GM23338 (cell line): Measurements from ENCODE around the gene SMIM41.

Experiments used
- CREB1 ChIP-seq: fragments of 250-450 bp; sonication (Bioruptor Pico); IDR thresholded peaks from 2 replicates; pipeline ENCODE4 v1.5.0; 2020; ENCODE audit warnings: low read depth, mild to moderate bottlenecking, moderate library complexity
- ETS1 ChIP-seq: IDR thresholded peaks from 2 replicates; pipeline ENCODE4 v1.6.1; 2016; ENCODE audit warnings: antibody characterized with exemption
- EZH2 ChIP-seq: fragments of 200-600 bp; sonication (generic); IDR thresholded peaks from one replicate; pipeline ENCODE4 v1.8.0; 2017; ENCODE audit warnings: antibody characterized with exemption, mild to moderate bottlenecking, low read depth; ENCODE audit not compliant: unreplicated experiment
- EZH2phosphoT487 ChIP-seq: fragments of 200-600 bp; sonication (generic); IDR thresholded peaks from one replicate; pipeline ENCODE4 v1.8.1; 2018; ENCODE audit warnings: antibody characterized with exemption; ENCODE audit not compliant: unreplicated experiment
- POLR2AphosphoS5 ChIP-seq: IDR thresholded peaks from 2 replicates; pipeline ENCODE4 v1.6.1; 2016; ENCODE audit warnings: antibody characterized with exemption, low read depth
- REST ChIP-seq: IDR thresholded peaks from one replicate; pipeline ENCODE4 v1.6.1; 2018; ENCODE audit warnings: antibody characterized with exemption; ENCODE audit not compliant: unreplicated experiment
- STAT1 ChIP-seq: IDR thresholded peaks from one replicate; pipeline ENCODE4 v1.6.1; 2016; ENCODE audit warnings: antibody characterized with exemption; ENCODE audit not compliant: unreplicated experiment
- ZNF114 ChIP-seq: fragments of 250-450 bp; sonication (Bioruptor Pico); IDR thresholded peaks from 2 replicates; pipeline ENCODE4 v1.5.0; 2020; ENCODE audit warnings: mild to moderate bottlenecking, moderate library complexity
- ZNF331 ChIP-seq: fragments of 250-450 bp; sonication (Bioruptor Pico); IDR thresholded peaks from 2 replicates; pipeline ENCODE4 v1.5.0; 2020; ENCODE audit warnings: low read depth, mild to moderate bottlenecking, moderate library complexity
- TF ChIP-seq, protein P1 (sequence below), 2 experiments: fragments of 200-600 bp in 1 of 2; sonication (generic) in 1 of 2; conservative IDR thresholded peaks; 2 replicates each; pipeline versions ENCODE4 v1.5.1 to v1.6.1; 2016 to 2017; ENCODE audit warnings: antibody characterized with exemption in 2 of 2, low read depth in 2 of 2, mild to moderate bottlenecking in 2 of 2, moderate library complexity in 1 of 2

- TF ChIP-seq POLR2AphosphoS5: no peak
- TF ChIP-seq, protein P1, sequence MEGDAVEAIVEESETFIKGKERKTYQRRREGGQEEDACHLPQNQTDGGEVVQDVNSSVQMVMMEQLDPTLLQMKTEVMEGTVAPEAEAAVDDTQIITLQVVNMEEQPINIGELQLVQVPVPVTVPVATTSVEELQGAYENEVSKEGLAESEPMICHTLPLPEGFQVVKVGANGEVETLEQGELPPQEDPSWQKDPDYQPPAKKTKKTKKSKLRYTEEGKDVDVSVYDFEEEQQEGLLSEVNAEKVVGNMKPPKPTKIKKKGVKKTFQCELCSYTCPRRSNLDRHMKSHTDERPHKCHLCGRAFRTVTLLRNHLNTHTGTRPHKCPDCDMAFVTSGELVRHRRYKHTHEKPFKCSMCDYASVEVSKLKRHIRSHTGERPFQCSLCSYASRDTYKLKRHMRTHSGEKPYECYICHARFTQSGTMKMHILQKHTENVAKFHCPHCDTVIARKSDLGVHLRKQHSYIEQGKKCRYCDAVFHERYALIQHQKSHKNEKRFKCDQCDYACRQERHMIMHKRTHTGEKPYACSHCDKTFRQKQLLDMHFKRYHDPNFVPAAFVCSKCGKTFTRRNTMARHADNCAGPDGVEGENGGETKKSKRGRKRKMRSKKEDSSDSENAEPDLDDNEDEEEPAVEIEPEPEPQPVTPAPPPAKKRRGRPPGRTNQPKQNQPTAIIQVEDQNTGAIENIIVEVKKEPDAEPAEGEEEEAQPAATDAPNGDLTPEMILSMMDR (conservative IDR thresholded peaks at IDR 0.05; ENCODE audit: low read depth in 2 of 2): no peak
- no peak for TF ChIP-seq REST
- TF ChIP-seq EZH2: no peak
- no peak for TF ChIP-seq CREB1 (CRISPR knock-in tag)
- TF ChIP-seq EZH2phosphoT487: no peak
- TF ChIP-seq STAT1: no peak
- TF ChIP-seq ETS1: no peak
- TF ChIP-seq ZNF114 (CRISPR knock-in tag): no peak
- TF ChIP-seq ZNF331: no peak
Measured at GRCh38 chr12:52090291-52090690, 10.8 kb downstream of the SMIM41 start.
